T-helper 1 cell treated with Interleukin-12 subunit alpha and Interleukin-12 subunit beta and Interleukin-4 antibody, amounts not matched to agents 30 ng/mL and 1 ng/mL, for 36 hours (primary cell): ENCODE results near the gene NDUFB1. TPM values are rescaled to one million over a fixed set of nuclear protein-coding genes. Genes with fewer than 3 reads are reported as not detected.

ENCODE experiments used
- intact Hi-C: fragments of 100-400 bp; cut with micrococcal nuclease; formaldehyde crosslinking; loops from one replicate; pipeline ENCODE4 v1.15.1; 2024
- total RNA-seq: library from RNA; stranded (reverse); gene quantifications from 2 replicates; pipeline ENCODE4 v1.2.3, GENCODE V29; 2022

NDUFB1 gene
- 103 and 107 TPM in 2 replicates for total RNA-seq

DNA sequence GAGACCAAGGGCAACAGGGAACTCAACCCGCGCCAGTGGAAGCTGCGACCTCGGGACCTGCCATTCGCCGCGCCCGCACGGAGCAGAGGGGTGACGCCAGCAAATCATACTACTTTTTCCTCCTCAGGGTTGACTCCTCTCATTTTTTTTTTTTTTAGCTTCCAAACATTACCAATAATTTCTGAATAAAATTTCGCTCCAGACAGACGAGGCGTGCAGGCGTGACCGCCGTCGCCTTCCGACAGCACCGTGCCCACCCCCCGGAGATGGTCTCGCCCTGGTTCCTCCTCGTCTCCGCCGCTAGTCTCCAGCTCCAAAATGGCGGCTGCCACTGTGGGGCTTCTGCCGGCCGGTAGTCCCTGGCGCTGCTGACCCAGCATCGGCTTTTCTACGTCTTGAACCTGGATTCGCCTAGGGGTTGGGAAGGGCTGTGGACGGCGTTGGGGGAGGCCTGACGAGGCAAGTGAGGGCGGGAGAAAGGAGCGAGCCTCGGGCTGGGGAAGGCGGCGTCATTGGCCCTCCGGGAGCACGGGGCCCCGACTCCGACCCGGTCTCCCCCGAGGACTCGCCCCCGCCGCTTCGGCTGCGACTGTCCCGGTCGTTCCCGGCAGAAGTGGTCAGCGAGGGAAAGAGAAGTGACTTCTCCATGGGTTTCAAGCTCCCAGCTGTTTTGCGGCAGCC is at the start of gene NDUFB1, which contains the start of gene CPSF2:
Gene NDUFB1, minus strand, starts transcription at position 37 of the 681 bp plus-strand sequence. CDS start 4,069 bp downstream, outside the sequence.
Gene CPSF2, plus strand, starts transcription at position 300 of the 681 bp plus-strand sequence. CDS start 9,016 bp downstream, outside the sequence.
- intact Hi-C loops = loop anchor here (1.0 to 10.0 kb wide), 6 partner anchors 13 to 1740 kb away; partner anchors contain the start of genes ATXN3, GOLGA5, ITPK1 and TRIP11

GRCh38 chr14:92164958-92165357 is 43.5 kb upstream of the NDUFB1 start:
- intact Hi-C loops = no loop called here

- intact Hi-C loops = no loop called here
Observed at GRCh38 chr14:92161521-92161920, 40.0 kb upstream of the NDUFB1 start.

DNA sequence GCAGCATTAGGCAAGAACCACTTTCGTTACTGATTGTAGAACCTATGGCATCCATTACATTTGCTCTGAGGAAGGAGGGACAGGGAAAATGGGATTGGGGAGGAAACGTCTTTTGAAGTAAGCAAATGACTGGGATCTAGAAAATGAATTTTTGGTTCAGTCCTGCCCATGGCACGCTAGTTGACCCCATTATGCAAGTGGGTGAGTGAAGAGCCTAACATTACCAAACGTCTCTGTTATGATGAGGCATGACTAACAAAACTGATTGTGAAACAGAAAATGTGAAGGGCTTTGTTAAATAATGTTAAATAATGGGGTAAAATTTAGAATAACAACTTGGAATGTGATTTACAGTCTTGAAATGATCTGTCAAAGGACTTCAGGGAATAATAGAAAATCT is 39.1 kb upstream of the NDUFB1 start:
- intact Hi-C loops = no loop called here

DNA sequence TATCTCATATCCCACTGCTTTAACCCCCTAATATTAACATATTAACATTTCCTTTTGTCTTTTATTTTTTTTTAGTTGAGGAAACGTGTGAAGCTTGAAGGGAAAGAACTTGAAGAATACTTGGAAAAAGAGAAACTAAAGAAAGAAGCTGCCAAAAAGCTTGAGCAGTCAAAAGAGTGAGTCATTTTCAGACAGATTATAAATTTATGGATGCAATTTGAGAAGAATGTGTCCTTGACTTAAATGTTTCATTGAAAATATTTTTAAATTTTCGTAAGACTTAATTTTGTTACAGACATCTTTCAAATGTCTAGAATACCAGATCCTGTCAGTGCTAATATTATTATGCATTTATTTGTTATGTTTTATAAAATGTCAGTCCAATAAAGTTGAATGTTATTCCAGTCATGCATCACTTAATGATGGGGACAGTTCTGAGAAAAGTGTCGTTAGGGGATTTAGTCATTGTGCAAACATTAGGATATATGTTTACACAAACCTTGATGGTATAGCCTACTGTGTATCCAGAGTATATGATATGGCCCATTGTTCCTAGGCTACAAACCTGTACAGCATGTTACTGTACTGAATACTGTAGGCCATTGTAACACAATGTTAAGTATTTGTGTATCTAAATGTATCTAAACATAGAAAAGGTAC is 32.9 kb upstream of the NDUFB1 start:
- intact Hi-C loops = no loop called here

DNA sequence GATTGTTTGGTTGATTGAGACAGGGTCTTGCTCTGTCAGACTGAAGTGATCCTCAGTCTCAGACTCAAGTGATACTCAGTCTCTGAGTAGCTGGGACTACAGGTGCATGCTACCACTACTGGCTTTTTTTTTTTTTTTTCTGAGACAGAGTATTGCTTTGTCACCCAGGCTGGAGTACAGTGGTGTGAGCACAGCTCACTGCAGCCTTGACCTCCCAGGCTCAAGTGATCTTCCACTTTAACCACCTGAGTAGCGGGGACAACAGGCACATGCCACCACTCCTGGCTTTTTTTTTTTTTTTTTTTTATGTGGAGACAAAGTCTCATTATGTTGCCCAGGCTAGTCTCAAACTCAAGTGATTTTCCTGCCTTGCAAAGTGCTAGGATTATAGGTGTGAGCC is 32.1 kb upstream of the NDUFB1 start:
- intact Hi-C loops = no loop called here

- intact Hi-C loops = no loop called here
Observed at GRCh38 chr14:92144708-92145107, 23.2 kb upstream of the NDUFB1 start.

DNA sequence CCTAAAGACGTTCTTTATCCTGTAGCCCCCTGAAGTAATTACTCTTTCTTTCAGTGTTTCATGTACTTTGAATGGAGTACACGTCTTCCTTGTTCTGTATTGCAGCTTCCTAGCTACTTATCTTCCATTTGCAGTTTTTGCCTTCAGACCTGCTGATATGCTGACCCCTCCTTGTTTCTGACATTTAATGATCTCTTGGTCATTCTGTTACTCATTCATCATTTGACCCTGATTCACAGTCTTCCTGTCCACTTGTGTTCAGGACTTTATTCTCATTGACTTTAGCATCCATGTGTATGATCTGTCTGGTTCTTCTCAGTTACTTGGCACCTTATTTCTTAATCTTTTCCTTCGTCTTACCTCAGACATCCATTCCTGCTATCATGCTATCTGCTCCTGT is 22.5 kb upstream of the NDUFB1 start:
- intact Hi-C loops = no loop called here

DNA sequence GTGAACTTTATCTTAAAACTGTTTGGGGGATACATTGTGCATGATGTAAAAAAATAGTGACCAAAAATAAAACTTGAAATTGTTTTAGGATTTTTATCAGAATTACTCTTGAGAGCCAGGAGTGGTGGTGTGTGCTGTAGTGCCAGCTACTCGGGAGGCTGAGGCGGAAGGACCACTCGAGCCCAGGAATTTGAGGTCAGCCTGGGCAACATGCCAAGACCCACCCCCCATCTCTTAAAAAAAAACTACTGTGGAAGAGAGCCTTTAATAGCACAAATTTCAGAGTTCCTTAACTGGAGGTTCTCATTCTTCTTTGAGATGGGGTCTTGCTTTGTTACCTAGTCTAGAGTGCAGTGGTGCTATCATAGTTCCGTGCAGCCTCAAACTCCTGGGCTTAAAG is 21.8 kb upstream of the NDUFB1 start:
- intact Hi-C loops = no loop called here

DNA sequence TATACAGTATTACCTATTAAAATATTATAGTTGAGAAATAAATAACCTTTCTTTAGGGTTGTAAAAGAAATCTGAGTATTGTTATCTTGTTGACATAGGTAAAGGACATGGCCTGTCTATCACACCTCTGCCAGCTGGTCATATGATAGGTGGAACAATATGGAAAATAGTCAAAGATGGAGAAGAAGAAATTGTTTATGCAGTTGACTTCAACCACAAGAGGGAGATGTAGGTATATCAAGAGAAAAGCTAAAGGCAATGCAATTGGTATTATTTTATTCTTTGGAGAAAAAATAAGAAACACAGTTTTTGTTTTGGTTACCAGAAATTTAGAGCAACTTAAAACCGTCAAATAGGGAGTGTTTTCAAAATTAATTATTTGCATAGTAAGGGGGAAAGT is 13.8 kb upstream of the NDUFB1 start:
- intact Hi-C loops = loop anchor here (1.0 to 10.0 kb wide), 5 partner anchors 14 to 647 kb away; partner anchors contain the start of genes CPSF2, NDUFB1 and SLC24A4

- intact Hi-C loops = loop anchor here (2.0 to 10.0 kb wide), 2 partner anchors 14 to 190 kb away; partner anchors contain the start of genes CPSF2, NDUFB1 and SLC24A4
Observed at GRCh38 chr14:92134456-92134855, 12.9 kb upstream of the NDUFB1 start.

DNA sequence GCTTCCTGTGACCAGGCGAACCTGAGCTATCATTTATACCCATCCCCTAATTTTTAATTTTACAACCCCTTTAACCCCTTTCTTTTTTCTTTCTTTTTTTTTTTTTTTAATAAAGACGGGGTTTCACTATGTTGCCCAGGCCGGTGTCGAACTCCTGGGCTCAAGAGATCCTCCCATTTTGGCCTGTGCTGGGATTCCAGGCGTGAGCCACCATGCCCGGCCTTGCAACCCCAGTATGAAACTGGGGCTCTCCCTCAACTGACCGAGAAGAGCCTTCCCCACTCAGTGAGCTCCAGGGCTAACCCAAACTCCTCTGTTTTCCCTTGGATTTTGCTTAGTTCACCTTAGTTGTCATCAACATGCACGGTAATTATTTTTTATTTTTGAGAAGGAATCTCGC is 1.3 kb upstream of the NDUFB1 start:
- intact Hi-C loops = loop anchor here (1.0 to 10.0 kb wide), 4 partner anchors 82 to 1740 kb away; partner anchors contain the start of genes GOLGA5, ITPK1 and TRIP11

- intact Hi-C loops = loop anchor here (1.0 to 10.0 kb wide), 4 partner anchors 82 to 1740 kb away; partner anchors contain the start of genes GOLGA5, ITPK1 and TRIP11
Observed at GRCh38 chr14:92122351-92122677, 808 bp upstream of the NDUFB1 start.

DNA sequence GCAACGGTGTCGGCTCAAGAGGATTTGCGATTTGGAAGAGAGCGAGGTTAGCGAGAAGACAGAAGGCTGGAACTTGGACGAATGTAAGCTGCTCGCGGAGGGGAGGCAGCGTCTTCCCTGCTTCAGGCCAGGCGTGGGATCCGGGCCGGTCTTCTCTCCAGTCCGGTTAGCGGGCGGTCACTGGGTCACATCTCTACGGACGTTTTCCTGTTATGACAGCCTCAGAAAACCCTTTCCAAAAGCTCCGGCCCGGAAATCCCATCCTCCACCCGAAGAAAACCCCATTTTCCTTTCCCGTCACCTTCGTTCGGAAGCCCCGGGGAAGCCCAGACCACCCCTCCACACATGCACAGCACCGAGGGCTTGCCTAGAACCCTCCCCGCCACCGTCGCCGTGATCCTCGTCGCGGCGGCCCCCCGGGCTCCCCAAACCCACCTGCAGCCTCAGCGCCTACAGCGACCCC is 268 bp downstream of the NDUFB1 start:
- intact Hi-C loops = loop anchor here (1.0 to 10.0 kb wide), 4 partner anchors 14 to 1739 kb away; partner anchors contain the start of genes ATXN3 and ITPK1

DNA sequence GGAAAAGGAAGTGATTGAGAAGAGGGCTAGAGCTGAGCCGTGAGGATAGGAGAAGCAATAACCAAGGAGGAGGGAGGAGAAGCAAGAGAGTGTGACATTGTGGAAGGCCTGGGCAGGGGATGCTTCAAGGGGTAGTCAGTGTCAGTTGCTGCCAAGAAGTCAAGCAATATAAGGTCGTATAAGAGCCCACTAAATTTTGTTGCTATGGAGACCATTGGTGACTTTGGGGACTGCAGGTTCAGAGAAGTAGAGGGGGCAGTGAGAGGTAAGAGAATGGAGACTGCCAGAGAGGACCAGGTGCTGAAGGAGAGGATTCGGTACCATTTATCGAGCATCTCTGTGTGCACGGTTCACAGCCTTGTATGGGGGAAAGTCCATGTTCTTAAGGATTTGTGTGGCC is 12.0 kb downstream of the NDUFB1 start:
- intact Hi-C loops = loop anchor here (5.0 to 10.0 kb wide), 3 partner anchors 245 to 1712 kb away; partner anchors contain the start of genes CALM1 and TC2N

GRCh38 chr14:92108345-92109254 is 12.9 kb downstream of the NDUFB1 start:
- intact Hi-C loops = loop anchor here (5.0 to 10.0 kb wide), 3 partner anchors 244 to 1711 kb away; partner anchors contain the start of genes CALM1 and TC2N

DNA sequence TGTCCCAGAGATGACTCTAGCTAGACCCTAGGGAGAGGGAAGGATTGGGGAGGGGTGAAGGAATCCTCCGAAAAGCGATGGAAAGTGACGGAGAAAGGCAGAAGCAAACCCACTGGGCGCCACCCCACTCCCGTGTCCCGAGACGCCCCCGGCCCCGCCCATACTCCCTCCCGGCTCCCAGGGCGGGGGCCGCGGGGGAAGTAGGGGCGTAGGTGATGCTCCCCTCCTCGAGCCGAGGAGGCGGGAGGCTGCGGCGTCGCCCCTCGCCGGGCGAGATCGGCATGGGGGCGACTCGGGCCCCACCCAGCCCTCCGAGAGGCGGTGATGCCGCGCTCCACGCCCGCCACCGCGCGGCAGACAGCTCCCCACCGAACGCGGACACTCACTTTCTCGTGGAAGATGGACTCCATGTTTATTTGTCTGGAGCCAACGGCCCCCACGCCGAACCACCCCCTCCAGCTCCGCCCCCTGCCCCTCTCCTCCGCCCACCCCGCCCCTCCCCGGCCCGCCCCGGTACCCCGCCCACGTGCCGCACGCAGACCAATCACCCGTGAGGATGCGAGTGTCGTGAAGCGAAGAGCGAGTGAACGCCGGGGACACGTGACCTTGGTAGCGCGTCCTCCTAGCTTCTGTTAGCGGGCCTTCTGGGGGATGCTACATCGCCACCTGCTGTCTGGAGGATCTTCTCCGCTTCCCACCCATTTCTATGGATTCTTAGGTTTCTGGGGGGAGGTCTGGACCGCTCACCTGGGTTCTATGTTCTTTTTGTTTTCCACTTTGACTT is 15.2 kb downstream of the NDUFB1 start, which contains the start of gene ATXN3:
Gene ATXN3, minus strand, starts transcription at position 440 of the 784 bp plus-strand sequence. Its CDS starts 30 bp downstream, at position 410.
- intact Hi-C loops = loop anchor here (1.0 to 10.0 kb wide), 10 partner anchors 15 to 1709 kb away; partner anchors contain the start of genes CALM1, CPSF2, GOLGA5 and GON7

GRCh38 chr14:92105893-92106142 is 15.7 kb downstream of the NDUFB1 start:
- intact Hi-C loops = loop anchor here (1.0 to 10.0 kb wide), 10 partner anchors 15 to 1709 kb away; partner anchors contain the start of genes CALM1, CPSF2, GOLGA5 and GON7

DNA sequence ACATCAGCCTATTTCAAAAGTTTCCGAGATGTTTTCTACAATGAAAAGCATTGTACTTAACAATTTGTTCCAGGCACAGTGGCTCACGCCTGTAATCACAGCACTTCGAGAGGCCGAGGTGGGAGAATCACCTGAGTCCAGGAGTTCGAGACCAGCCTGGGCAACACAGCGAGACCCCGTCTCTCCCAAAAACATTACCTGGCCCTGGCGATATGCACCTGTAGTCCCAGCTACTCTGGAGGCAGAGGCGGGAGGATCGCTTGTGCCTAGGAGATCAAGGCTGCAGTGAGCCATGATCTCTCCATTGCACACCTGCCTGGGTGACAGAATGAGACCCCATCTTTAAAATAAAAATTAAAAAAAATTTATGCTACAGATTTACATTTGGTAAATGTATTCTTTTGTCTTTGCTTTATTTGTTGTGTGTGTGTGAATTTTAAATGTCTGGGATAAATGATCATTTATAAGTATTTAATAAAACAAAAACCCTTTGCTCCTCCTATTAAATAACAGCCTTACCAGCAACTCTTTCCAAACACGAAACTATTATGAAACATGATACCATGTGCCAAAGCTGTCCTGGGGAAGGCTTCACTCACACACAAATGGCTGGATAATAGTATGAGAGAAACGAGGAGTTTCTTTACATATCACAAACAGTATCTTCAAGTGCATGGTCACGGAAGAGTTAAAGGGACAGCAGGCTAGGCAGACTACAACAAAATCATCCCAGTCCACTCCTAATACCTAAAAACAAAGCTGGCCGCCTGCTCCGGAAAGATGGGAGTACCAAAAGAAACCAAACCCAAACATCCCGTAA is 16.2 kb downstream of the NDUFB1 start:
- intact Hi-C loops = loop anchor here (5.0 to 10.0 kb wide), 3 partner anchors 240 to 1708 kb away; partner anchors contain the start of genes CALM1 and TC2N
